Retinal pigment epithelial cell (primary cell): ENCODE measurements around the gene ZBTB40.

Experiments
- DNase-seq: peaks from one replicate; pipeline ENCODE4 v3.0.0-alpha.2; 2010; ENCODE audit warnings: low read depth
- H3K4me3 ChIP-seq: 2 replicates; pipeline ENCODE4 v1.5.1; 2011; ENCODE audit warnings: mild to moderate bottlenecking, low read length, control low read depth, moderate library complexity
- CTCF ChIP-seq: conservative IDR thresholded peaks from 2 replicates; pipeline ENCODE4 v1.5.1; 2011; ENCODE audit warnings: low read depth, low read length, control low read depth, inconsistent platforms

Gene ZBTB40

DNA sequence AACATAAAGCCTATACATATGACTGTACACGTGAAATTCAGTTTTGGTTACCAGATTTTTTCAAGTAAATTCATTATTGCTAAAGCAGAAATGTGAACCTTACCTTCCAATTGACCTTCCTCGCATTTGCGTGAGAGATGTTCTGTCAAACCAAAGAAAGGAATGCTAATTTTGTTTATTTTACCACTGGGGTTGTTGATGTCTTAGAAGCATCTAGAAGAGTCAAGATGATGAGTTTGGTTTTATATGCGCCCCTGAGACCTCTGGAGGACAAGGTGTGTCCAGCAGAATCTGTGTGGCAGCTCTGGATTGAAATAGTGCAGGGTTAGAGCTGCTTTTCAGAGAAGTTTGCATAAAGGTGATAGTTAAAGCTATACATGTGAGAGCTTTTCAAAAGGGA lies 48.4 kb downstream of the ZBTB40 start:
- DNase-seq = no peak
- no peak for TF ChIP-seq CTCF
- no peak overlapping the region for H3K4me3 ChIP-seq

GRCh38 chr1:22500471-22500870 lies 48.8 kb downstream of the ZBTB40 start:
- DNase-seq = peak; percentile 91
- no peak overlapping the region for H3K4me3 ChIP-seq
- TF ChIP-seq CTCF = peak; percentile 10

- TF ChIP-seq CTCF = no peak
- DNase-seq = no peak
- H3K4me3 ChIP-seq = no peak overlapping the region
These were observed 50.6 kb downstream of the ZBTB40 start for GRCh38 chr1:22502202-22502601.

DNA sequence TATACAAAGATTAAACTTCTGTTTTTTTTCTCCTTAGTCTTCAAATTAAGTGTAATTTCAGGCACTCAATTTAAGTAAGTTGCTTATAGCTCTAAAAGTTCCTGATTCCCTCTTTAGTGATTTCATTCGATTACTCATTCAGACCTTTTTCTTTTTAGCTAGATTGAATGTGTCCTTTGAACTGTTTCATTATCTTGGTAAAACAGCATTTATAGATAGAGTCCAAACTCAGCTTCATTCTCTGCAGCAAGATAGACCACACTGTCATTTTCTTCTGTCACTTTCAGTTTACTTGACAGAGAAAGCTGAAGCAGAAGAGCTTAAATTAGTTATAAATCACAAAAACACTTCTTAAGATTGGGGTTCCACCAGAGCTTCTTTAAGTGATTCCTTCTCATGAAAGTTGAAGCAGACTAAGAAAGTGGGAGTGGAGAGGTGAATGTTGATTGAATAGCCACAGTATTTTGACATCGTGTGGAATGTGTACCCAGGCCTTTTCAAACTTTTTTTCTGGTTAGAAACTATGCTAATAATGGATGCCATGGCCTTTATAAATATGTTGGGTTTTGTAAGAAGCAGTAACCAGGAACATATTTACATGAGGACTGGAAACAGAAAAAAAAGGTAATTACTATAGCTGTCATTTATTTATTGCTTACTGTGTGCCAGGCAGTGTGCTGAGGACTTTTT lies 52.2 kb downstream of the ZBTB40 start:
- H3K4me3 ChIP-seq = no peak overlapping the region
- no peak for TF ChIP-seq CTCF
- DNase-seq = no peak

DNA sequence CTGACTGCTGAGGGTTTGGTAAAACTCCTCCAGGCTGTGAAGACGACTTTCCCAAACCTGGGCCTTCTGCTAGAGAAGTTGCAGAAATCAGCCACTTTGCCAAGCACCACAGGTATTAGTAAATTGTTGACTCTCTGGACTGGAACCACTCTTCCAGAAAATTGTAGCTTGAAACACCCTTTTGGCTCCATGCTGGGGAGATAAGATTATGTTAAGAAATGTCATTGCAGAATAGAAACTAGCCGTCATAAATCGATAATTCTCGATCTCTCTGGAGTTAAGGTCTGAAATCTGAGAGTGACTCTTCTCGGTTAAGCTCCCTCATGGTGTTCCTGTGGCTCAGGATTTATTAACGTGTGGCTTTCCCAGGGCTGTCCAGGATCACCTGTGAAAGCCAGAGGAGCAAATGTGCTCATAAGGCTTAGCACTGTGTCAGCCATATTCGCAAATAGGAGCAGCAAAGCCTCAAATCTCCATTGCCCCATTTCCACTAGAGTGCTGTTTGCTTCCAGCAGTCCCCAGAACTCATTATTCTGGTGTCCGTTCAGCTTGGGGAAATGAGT lies 54.6 kb downstream of the ZBTB40 start:
- TF ChIP-seq CTCF = no peak
- no peak overlapping the region for H3K4me3 ChIP-seq
- DNase-seq = no peak

- no peak overlapping the region for H3K4me3 ChIP-seq
- no peak for DNase-seq
- no peak for TF ChIP-seq CTCF
These were observed 55.9 kb downstream of the ZBTB40 start for GRCh38 chr1:22507587-22507986.

DNA sequence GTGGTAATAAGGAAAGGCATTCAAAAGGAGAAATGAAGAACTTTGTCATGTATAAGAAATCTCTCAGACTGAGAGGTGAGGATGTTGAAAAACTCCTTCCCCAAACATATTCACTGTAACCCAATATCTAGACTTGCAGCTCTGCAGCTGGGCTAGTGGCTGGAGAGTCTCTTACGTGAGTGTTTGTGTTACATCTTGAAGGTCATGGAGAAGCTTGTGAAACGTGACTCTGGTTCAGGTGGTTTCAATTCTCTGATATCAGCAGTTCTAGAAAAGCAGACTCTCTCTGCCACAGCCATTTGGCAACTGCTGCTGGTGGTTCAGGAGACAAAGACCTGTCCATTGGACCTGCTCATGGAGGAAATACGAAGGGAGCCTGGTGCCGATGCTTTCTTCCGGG lies 56.7 kb downstream of the ZBTB40 start:
- DNase-seq = no peak
- H3K4me3 ChIP-seq = no peak overlapping the region
- TF ChIP-seq CTCF = no peak
